Measurements from ENCODE around the gene TBC1D10B.

TBC1D10B gene

DNA sequence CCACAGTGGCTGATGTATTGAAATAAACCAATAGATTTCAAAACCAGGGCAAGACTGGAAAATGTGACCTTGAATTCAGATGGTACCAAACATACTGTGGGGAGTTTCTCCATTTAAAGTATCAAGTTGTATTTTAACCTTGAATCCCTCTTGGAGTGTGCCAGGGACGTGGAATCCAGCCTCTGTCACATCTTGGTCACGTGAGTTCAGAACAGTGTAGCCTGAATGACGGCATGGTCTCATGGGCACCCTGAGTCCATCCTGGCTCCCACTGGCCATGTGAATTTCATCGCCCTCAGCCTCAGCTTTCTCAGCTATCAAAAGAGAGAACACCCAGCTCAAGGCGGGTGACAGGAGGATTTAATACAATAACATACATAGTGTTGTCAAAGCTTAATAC lies 43.9 kb upstream of the TBC1D10B start:
- DNase-seq = no peak
- peaks cover 24% of the 10 kb centered on the region for H3K4me1 Mint-ChIP-seq
- H3K9me3 Mint-ChIP-seq = no peaks in the 10 kb centered on the region
- TF ChIP-seq, protein P1, sequence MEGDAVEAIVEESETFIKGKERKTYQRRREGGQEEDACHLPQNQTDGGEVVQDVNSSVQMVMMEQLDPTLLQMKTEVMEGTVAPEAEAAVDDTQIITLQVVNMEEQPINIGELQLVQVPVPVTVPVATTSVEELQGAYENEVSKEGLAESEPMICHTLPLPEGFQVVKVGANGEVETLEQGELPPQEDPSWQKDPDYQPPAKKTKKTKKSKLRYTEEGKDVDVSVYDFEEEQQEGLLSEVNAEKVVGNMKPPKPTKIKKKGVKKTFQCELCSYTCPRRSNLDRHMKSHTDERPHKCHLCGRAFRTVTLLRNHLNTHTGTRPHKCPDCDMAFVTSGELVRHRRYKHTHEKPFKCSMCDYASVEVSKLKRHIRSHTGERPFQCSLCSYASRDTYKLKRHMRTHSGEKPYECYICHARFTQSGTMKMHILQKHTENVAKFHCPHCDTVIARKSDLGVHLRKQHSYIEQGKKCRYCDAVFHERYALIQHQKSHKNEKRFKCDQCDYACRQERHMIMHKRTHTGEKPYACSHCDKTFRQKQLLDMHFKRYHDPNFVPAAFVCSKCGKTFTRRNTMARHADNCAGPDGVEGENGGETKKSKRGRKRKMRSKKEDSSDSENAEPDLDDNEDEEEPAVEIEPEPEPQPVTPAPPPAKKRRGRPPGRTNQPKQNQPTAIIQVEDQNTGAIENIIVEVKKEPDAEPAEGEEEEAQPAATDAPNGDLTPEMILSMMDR (IDR thresholded peaks at IDR 0.05) = no peak
- no peak overlapping the region for H3K4me3 Mint-ChIP-seq
- H3K27ac Mint-ChIP-seq = no peak overlapping the region
- H3K36me3 Mint-ChIP-seq (ENCODE audit: low read depth) = peaks cover 44% of the 10 kb centered on the region
- H3K27me3 Mint-ChIP-seq (ENCODE audit: low read depth, poor library complexity) = peaks cover 6% of the 10 kb centered on the region

DNA sequence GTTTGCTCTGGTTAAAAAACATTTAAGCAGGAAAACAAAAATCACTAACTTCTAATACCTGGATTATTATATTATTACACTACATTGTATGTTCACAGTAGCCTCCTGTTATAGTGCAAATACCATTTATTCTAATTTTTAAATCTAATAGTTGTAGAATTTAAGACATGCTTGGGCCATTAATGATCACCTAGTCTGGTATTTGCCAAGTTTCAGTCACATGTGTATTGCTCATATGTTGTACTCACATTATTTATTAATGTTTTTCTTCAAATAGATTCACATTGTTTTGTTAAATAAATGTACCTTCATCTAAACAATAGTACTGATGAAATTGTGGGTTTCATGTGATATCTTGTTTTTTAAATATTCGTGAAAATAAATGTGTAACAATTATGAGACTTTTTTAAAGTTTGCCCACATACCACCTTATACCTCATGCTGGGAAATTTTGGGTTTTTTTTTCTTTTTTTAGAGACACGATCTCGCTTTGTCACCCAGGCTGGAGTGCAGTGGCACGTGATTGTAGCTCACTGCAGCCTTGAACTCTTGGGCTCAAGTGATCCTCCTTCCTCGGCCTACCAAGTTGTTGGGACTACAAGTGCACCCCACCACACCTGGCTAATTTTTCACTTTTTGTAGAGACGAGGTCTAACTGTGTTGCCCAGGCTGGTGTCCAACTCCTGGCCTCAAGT lies 43.0 kb upstream of the TBC1D10B start:
- Mint-ChIP-seq H3K9me3 (no peaks in the 10 kb centered on the region), H3K27me3 (ENCODE audit: low read depth, poor library complexity) (peaks cover 6% of the 10 kb centered on the region), H3K27ac (no peak overlapping the region), H3K36me3 (ENCODE audit: low read depth) (peaks cover 44% of the 10 kb centered on the region), H3K4me3 (no peak overlapping the region), H3K4me1 (peaks cover 30% of the 10 kb centered on the region)
- TF ChIP-seq, protein P1 (IDR thresholded peaks at IDR 0.05) = no peak
- no peak for DNase-seq

DNA sequence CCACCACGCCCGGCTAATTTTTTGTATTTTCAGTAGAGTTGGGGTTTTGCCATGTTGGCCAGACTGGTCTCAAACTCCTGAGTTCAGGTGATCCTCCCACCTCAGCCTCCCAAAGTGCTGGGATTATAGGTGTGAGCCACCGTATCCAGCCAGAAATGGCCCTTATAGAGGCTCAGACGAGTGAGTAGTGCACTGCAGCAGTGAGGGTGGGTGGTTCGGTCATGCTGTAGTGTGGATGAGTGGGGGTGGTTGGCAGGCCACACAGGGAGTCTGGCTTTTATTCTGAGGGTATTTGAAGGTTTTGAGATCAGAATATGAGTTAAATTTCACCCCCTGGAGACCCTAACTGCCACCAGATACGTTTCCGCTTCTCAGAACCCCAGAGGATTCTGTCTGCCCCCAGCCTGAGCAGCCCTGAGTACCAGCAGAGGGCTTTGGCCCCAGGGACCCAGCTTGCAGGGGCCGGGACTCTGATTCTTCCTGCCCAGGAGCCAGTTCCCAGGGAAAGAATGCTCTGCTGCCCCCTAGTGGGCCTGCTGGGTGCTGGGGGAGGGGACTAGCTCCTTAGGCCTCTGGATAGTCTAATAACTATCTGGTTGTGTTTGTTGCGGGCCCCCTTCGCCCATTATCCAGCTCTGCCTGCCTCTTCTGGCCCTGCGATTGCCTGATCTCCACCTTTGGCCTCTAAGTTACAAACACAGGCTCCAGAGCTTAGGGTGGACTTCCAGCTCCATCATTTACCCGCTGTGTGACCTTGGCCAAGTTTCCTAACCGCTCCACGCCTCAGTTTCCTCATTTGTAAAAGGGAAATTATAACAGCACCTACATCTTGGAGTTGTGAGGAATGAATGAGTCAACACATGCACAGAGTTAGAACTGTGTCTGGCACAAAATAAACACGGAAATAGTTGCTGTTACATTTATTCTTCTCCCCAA lies 39.1 kb upstream of the TBC1D10B start:
- TF ChIP-seq, protein P1 (IDR thresholded peaks at IDR 0.05) = peak; percentile 92
- DNase-seq = peak; percentile 96
- H3K4me1 Mint-ChIP-seq = peaks cover 33% of the 10 kb centered on the region

DNA sequence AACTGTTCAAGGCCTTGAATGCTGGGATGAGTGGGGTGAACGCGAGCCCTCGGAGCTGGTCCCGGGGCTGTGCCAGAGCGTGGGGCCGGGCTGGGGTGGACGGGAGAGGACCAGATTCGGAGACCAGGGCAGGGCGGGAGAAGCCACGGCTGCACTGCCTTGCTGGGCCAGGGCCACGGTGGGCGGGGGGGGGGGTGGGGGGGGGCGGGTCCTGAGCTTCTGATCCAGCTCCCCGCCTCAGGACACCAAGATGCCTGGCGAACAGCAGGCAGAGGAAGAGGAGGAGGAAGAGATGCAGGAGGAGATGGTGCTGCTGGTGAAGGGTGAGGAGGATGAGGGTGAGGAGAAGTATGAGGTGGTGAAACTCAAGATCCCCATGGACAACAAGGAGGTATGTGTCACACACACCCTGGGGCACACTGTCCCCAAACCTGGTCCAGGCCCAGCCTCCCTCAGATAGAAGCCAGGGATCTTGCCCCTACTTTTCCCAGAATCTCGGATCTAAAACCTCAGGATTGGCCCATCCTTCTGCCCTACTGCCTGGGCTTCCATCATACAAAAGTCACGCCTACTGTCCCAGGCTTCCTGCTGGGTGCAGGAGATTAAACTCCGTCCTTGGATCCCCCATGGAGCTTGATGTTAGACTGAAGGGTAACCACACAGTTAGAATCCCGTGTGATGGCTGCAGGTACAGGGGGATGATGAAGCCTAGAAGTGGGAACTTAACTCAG lies 37.7 kb upstream of the TBC1D10B start:
- Mint-ChIP-seq H3K4me1 (peaks cover 33% of the 10 kb centered on the region), H3K27ac (no peak overlapping the region), H3K4me3 (peak overlapping the region; percentile 82)

More for the DNA sequence above, 39.1 kb upstream of the TBC1D10B start:
- no peaks in the 10 kb centered on the region for H3K27me3 Mint-ChIP-seq (ENCODE audit: low read depth, poor library complexity)
- H3K9me3 Mint-ChIP-seq = no peaks in the 10 kb centered on the region
- peak overlapping the region; percentile 51 for H3K27ac Mint-ChIP-seq
- peaks cover 29% of the 10 kb centered on the region for H3K36me3 Mint-ChIP-seq (ENCODE audit: low read depth)
- peak overlapping the region; percentile 82 for H3K4me3 Mint-ChIP-seq

DNA sequence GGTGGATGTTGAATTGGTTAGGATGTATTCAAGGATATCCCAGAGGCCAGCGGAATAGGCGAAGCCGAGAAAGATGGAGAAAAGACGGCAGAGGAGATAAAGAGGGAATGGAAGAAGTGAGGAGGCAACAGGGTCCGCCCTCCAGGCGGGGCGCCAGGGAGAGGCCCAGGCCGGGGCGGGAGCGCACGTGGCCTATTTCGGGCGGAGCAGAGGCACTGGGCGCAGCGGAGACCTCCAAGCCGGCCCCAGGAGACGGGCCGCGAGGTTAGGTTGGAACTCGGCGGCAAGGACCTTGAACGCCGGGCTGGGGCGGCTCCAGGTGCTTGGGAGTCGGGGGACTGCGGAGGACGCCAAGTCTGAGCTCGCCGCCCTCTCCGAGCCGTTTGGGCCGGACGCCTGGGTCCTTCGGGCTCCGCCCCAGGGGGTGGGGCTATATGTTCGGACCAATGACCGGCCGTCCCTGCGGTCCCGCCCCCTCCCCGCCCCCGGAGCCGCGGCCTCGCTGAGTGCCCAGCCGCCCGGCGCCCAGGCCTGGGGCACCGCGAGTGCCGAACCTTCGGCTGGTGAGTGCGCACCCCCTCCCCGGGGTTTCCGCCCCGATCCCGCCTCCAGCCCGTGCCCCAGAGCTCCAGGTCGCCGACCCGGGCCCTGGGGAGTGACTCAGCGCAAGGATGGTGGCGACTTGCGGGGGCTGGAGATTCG lies 37.0 kb upstream of the TBC1D10B start, which contains the start of gene ZNF771:
Gene ZNF771 (plus strand): TSS at position 505 of the 702 bp plus-strand sequence. CDS start 448 bp downstream, outside the sequence.
- H3K4me3 Mint-ChIP-seq = peak within 1 kb of the TSS; percentile 87
- H3K27me3 Mint-ChIP-seq (ENCODE audit: low read depth, poor library complexity) = peaks cover 2% of the 10 kb centered on the region
- H3K27ac Mint-ChIP-seq = peak within 1 kb of the TSS; percentile 94
- H3K36me3 Mint-ChIP-seq (ENCODE audit: low read depth) = peaks cover 16% of the 10 kb centered on the region
- peaks cover 32% of the 10 kb centered on the region for H3K4me1 Mint-ChIP-seq
- DNase-seq = peak; percentile 93
- H3K9me3 Mint-ChIP-seq = no peaks in the 10 kb centered on the region
- TF ChIP-seq, protein P1 (IDR thresholded peaks at IDR 0.05) = peak; percentile 6

More for the DNA sequence above, 37.7 kb upstream of the TBC1D10B start:
- H3K9me3 Mint-ChIP-seq = no peaks in the 10 kb centered on the region
- DNase-seq = no peak
- TF ChIP-seq, protein P1 (IDR thresholded peaks at IDR 0.05) = no peak
- H3K27me3 Mint-ChIP-seq (ENCODE audit: low read depth, poor library complexity) = no peaks in the 10 kb centered on the region
- H3K36me3 Mint-ChIP-seq (ENCODE audit: low read depth) = peaks cover 17% of the 10 kb centered on the region

Data from nephron progenitor cell (in vitro differentiated cells).